Right cardiac atrium (tissue), 5 donors: ENCODE measurements around the gene RBPJ. TPM values are rescaled to one million over a fixed set of nuclear protein-coding genes. Genes with fewer than 3 reads are reported as not detected.

Experiments used
- ATAC-seq, 2 donors: fragments of 200-7000 bp; cut with Tn5 transposase; one replicate each; pipeline versions ENCODE4 v1.8.0 to v1.9.1; 2020; ENCODE audit warnings: moderate library complexity in 2 of 2, mild to moderate bottlenecking in 1 of 2
- DNase-seq, 3 donors: peaks; one replicate each; pipeline ENCODE4 v3.0.0-alpha.2; 2020
- H3K27ac ChIP-seq: one replicate; pipeline ENCODE4 v1.5.1; 2013; ENCODE audit warnings: mild to moderate bottlenecking, low read length, control low read depth, moderate library complexity
- H3K27me3 ChIP-seq: one replicate; pipeline ENCODE4 v1.6.1; 2013; ENCODE audit not compliant: control insufficient read depth, insufficient read depth
- H3K4me1 ChIP-seq: one replicate; pipeline ENCODE4 v1.6.1; 2013; ENCODE audit warnings: low read length; ENCODE audit not compliant: control insufficient read depth, insufficient read depth
- H3K4me3 ChIP-seq: one replicate; pipeline ENCODE4 v1.5.1; 2013; ENCODE audit warnings: low read length, control low read depth
- H3K9me3 ChIP-seq: one replicate; pipeline ENCODE4 v1.6.1; 2013; ENCODE audit warnings: low read length; ENCODE audit not compliant: control insufficient read depth
- WGBS: extraction: QIAGEN DNeasy Blood & Tissue Kit; methylation state at CpG from one replicate; pipeline ENCODE4 v1.1.7; 2013; 5-methylcytosine and 5-hydroxymethylcytosine counted together
- intact Hi-C, 4 donors: fragments of 100-400 bp; cut with DNase I; formaldehyde crosslinking; loops; one replicate each; pipeline versions ENCODE4 v1.11.0 to v1.14.0; 2022 to 2023
- polyA plus RNA-seq: library from polyadenylated mRNA; stranded (reverse); fragments of 200-250 nt; gene quantifications from one replicate; pipeline ENCODE4 v1.2.3, GENCODE V29; 2013
- total RNA-seq, 4 donors: library from RNA; stranded (reverse); fragmentation: NEBNext Ultra II Directional; extraction: Animal tissue kit (Norgen Biotek cat#: 25700); gene quantifications; one replicate each; pipeline ENCODE4 v1.2.1, GENCODE V29; 2021
- donor health status: healthy with polysubstance abuse.
- donor health status: DM: no; HTN: yes; CAD: no.
- donor health status: DM: no; HTN: no; CAD: no.
- donor health status: DM: no; HTN: yes; CAD: no; lungs with severe emphysema.
- donor health status: DM: yes; HTN: yes; CAD: no.

The RBPJ gene
- total and polyA plus RNA-seq, 5 donors: 22.2 to 45.9 (median 43.0) TPM

- Histone ChIP-seq H3K4me1 (no peaks in the 10 kb centered on the region), H3K27me3 (no peaks in the 10 kb centered on the region), H3K27ac (no peak overlapping the region), H3K9me3 (peaks cover 2% of the 10 kb centered on the region), H3K4me3 (no peak overlapping the region)
- ATAC-seq: no peak
- intact Hi-C loops: loop anchor here in 3 of 4 donors (5.0 to 10.0 kb wide), 3 partner anchors 255 to 555 kb away; no protein-coding TSS in a partner anchor
- 90% methylated on average over 13 of the region's 13 CpGs for WGBS
- DNase-seq: peak in 1 of 3 donors; percentile 22
Observed at GRCh38 chr4:26459756-26460530, 139.1 kb downstream of the RBPJ start.

GRCh38 chr4:26462874-26463273 is 142.1 kb downstream of the RBPJ start:
- Histone ChIP-seq H3K9me3 (peaks cover 2% of the 10 kb centered on the region), H3K4me1 (no peaks in the 10 kb centered on the region), H3K4me3 (no peak overlapping the region), H3K27me3 (no peaks in the 10 kb centered on the region), H3K27ac (no peak overlapping the region)
- intact Hi-C loops: loop anchor here in 2 of 4 donors (10.0 kb wide), 1 partner anchor 252 kb away; no protein-coding TSS in a partner anchor
- 56% methylated on average over 2 of the region's 2 CpGs for whole genome bisulfite sequencing
- DNase-seq (no peak), ATAC-seq (no peak)

DNA sequence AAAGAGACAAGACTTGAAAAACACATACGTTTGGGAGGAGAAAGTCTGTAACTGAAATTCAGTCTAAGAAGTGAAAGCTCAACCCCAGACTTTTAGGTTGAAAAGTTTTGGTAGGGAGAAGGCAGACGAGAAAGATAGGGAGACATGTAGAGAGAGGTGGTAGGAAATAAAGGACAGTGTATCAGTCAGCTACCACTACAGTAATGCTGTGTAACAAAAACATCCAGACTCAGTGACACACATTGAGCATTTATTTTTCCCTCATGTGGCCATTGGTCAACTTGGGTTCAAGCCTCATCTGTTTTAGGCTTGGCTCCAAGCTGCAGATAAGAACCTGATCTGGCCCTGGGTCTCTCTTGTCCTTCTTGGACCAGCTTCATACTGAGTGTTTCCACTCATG is 142.6 kb downstream of the RBPJ start:
- 90% methylated on average over 2 of the region's 2 CpGs for WGBS
- Histone ChIP-seq H3K9me3 (peaks cover 2% of the 10 kb centered on the region), H3K27me3 (no peaks in the 10 kb centered on the region), H3K4me3 (no peak overlapping the region), H3K27ac (no peak overlapping the region), H3K4me1 (no peaks in the 10 kb centered on the region)
- DNase-seq: no peak
- intact Hi-C loops: loop anchor here in 2 of 4 donors (10.0 kb wide), 1 partner anchor 251 kb away; no protein-coding TSS in a partner anchor
- ATAC-seq: no peak

- Histone ChIP-seq H3K27ac (no peak overlapping the region), H3K4me1 (no peaks in the 10 kb centered on the region), H3K4me3 (no peak overlapping the region), H3K27me3 (no peaks in the 10 kb centered on the region), H3K9me3 (peaks cover 2% of the 10 kb centered on the region)
- intact Hi-C loops: loop anchor here in 2 of 4 donors (10.0 kb wide), 1 partner anchor 250 kb away; no protein-coding TSS in a partner anchor
- ATAC-seq (no peak), DNase-seq (no peak)
- 92% methylated on average over 14 of the region's 14 CpGs for WGBS
Observed at GRCh38 chr4:26464420-26465095, 143.7 kb downstream of the RBPJ start.

DNA sequence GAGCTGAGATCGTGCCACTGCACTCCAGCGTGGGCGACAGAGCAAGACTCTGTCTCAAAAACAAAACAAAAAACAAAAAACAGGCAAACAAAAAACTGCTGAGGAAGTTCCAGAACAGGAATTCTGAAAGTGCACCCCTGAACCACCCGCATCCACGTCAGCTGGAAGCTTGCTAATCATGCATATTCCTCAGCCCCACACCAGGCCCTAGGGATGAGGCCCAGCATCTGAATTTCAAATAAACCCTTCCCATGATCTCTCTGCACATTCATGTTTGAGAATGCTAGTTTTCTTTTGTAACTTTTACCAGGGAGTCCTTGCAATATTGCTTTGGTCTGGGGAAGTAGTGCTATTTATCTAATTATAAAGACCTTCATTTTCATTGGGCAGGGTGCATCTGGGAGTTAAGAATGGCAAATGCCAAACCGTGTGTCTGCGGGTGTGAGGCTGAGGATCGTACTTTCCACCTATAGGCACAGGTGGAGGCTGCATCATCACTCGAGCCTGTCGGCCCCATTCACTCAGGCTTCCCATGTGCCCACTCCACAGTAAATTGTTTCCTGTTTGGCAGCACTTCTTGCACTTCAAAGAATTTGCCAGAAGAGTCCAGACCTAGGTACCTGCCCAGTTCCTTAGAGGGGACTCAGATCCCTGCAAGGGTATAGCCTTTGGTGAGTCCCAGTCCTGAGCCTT is 145.9 kb downstream of the RBPJ start:
- no peak for ATAC-seq
- H3K4me3 ChIP-seq: no peak overlapping the region
- intact Hi-C loops: loop anchor here in 2 of 4 donors (10.0 kb wide), 1 partner anchor 248 kb away; no protein-coding TSS in a partner anchor
- no peak overlapping the region for H3K27ac ChIP-seq
- 81% methylated on average over 10 of the region's 10 CpGs for WGBS
- no peak for DNase-seq
- no peaks in the 10 kb centered on the region for H3K27me3 ChIP-seq
- peaks cover 2% of the 10 kb centered on the region for H3K9me3 ChIP-seq
- no peaks in the 10 kb centered on the region for H3K4me1 ChIP-seq

DNA sequence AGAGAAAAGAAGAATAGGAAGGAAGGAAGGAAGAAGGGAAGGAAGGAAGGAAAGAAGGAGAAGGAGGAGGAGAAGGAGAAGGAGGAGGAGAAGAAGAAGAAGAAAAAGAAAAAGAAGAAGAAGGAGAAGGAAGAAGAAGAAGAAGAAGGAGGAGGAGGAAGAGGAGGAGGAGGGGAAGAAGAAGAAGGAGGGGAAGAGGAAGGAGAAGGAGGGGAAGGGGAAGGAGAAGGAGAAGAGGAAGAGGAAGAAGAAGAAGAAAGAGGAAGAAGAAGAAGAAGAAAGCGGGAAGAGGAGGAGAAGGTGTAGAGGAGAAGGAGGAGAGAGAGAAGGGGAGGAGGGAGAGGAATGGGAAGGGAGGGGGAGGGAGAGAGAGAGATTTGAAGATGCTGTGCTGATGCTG is 146.9 kb downstream of the RBPJ start:
- Histone ChIP-seq H3K9me3 (peaks cover 2% of the 10 kb centered on the region), H3K4me3 (no peak overlapping the region), H3K27me3 (no peaks in the 10 kb centered on the region), H3K4me1 (no peaks in the 10 kb centered on the region), H3K27ac (no peak overlapping the region)
- ATAC-seq (no peak), DNase-seq (no peak)
- intact Hi-C loops: loop anchor here in 2 of 4 donors (10.0 kb wide), 1 partner anchor 247 kb away; no protein-coding TSS in a partner anchor
- 77% methylated on average over 1 of the region's 1 CpG for WGBS

DNA sequence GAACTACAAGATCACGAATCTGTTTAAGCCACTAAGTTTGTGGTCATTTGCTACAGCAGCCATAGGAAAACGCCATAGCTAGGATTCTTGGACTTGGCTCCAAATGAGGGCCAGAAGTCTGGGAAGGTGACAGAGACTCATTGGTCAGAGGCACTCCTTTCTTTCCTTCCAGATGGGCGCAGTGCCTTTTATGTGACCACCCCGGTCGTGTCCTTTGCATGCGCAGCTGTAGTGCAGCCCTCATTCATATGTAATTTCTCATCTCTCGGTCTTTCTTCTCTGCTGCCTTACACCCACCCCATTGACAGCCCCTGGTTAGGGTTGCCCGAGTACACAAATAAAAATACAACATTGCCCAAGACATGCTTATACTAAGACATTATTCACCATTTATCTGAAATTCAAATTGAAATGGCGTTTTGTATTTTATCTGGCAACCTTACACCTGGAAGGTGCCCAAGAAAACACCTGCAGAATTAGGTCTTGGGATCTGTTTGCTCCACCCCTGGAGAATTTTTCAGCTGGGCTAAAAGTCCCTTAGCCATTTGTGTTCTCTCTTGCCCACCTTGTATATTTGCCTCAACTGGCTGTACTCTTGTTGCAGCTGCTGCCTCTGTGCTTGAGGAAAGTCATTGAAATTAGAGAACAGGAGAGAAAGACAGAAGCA is 147.6 kb downstream of the RBPJ start:
- intact Hi-C loops: loop anchor here in 2 of 4 donors (10.0 kb wide), 1 partner anchor 246 kb away; no protein-coding TSS in a partner anchor
- Histone ChIP-seq H3K27ac (no peak overlapping the region), H3K4me3 (no peak overlapping the region), H3K9me3 (peaks cover 2% of the 10 kb centered on the region), H3K27me3 (no peaks in the 10 kb centered on the region), H3K4me1 (no peaks in the 10 kb centered on the region)
- no peak for ATAC-seq
- DNase-seq: no peak
- WGBS: 89% methylated on average over 9 of the region's 9 CpGs

- 69% methylated on average over 4 of the region's 4 CpGs for WGBS
- no peak for DNase-seq
Observed at GRCh38 chr4:26468977-26469376, 148.2 kb downstream of the RBPJ start.

DNA sequence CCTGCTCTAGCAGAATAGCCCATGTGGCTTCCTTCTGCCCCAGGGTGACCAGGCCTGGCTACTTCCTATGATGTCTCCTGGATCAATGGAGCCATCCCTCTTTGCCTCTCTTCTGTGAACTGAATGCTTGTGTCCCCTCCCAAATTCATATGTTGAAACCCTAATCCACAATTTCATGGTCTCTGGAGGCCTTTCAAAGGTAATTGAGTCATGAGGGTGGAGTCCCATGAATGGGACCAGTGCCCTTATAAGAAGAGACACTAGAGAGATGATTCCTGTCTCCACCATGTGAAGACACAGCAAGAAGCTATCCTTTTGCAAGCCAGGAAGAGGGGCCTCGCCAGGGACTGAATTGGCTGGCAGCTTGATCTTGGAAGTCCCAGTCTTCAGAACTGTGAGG is 151.1 kb downstream of the RBPJ start:
- intact Hi-C loops: no loop called here
- ATAC-seq (no peak), DNase-seq (no peak)
- H3K9me3 ChIP-seq: no peaks in the 10 kb centered on the region
- H3K4me1 ChIP-seq: no peaks in the 10 kb centered on the region
- H3K27me3 ChIP-seq: no peaks in the 10 kb centered on the region
- no peak overlapping the region for H3K27ac ChIP-seq
- WGBS: 91% methylated on average over 1 of the region's 1 CpG
- no peak overlapping the region for H3K4me3 ChIP-seq

More at GRCh38 chr4:26468977-26469376, 148.2 kb downstream of the RBPJ start:
- intact Hi-C loops: loop anchor here in 2 of 4 donors (10.0 kb wide), 1 partner anchor 246 kb away; no protein-coding TSS in a partner anchor
- no peak overlapping the region for H3K4me3 ChIP-seq
- ATAC-seq: no peak
- no peaks in the 10 kb centered on the region for H3K27me3 ChIP-seq
- no peak overlapping the region for H3K27ac ChIP-seq
- H3K4me1 ChIP-seq: no peaks in the 10 kb centered on the region
- no peaks in the 10 kb centered on the region for H3K9me3 ChIP-seq

DNA sequence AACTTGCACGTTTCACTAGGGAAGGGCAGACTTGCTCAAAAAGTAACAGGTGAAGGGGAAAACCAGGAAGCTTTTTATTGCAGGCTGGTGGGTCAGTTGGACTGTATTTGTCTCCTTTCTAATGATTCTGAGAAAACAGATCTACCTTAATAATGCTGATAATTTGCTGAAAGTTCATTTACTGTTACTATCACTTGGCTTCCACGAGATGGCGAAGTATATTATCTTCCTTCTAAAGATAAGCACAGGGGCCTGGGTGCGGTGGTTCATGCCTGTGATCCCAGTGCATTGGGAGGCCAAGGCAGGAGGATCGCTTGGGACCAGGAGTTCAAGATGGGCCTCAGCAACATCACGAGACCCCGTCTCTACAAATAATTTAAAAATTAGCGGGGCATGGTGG is 153.1 kb downstream of the RBPJ start:
- H3K4me3 ChIP-seq: no peak overlapping the region
- DNase-seq (no peak), ATAC-seq (no peak)
- intact Hi-C loops: no loop called here
- 84% methylated on average over 8 of the region's 8 CpGs for WGBS
- H3K27me3 ChIP-seq: no peaks in the 10 kb centered on the region
- H3K4me1 ChIP-seq: no peaks in the 10 kb centered on the region
- H3K27ac ChIP-seq: no peak overlapping the region
- H3K9me3 ChIP-seq: no peaks in the 10 kb centered on the region
